Measurements from ENCODE around the gene KIF24. TPM values are rescaled to one million over a fixed set of nuclear protein-coding genes. Genes with fewer than 3 reads are reported as not detected.
"Not testable (repeated sequence)": the region's sequence is repeated elsewhere in the genome, so short reads cannot be mapped to it uniquely, and the experiment has no call there.

KIF24 gene
- total RNA-seq, 1 experiment from 2014 or later = 2.5 TPM

DNA sequence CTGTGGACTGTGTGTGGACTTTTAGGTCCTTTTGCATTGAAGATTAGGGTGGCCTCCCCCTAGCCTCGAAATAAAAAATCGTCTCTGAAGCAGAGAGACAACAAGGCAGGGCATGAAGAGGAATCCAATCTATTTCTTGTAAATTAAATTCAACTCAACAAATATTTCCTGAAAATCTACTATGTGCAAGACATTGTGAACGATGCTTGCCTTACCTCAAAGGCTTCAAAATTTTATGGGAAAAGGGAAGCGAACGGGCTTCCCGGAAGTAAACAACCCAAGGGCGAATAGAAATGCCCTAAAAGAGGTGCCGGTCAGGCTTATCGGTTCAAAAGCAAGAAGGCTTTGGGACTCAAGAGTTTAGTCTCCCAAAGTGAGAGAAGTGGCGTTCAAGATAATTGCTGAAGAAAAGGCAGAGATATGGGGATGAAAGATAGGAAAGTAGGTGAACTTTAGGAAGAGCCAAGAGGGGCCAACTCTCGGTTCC, 525 bp downstream of the KIF24 start:
- no peak for DNase-seq (ENCODE audit: extremely low read depth, low read depth)

DNA sequence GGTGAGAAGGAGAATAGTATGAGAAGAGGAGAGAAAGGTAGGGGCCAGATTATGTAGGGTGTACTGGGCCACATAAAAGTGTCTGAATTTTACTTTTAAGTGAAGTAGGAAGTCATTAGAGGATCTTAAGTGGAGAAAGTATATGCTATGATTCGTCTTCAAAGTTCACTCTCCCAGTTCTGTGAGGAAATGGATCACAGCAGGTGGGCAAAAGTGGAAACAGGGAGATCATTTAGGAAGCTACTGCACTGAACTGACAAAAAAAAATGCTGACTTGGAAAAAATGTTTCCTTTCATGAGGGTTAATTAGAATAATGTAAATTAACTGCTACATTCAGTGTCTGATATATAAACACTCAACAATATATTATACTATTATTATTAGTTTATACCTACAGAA, 2.4 kb downstream of the KIF24 start:
- DNase-seq (ENCODE audit: extremely low read depth, low read depth) = no peak

DNA sequence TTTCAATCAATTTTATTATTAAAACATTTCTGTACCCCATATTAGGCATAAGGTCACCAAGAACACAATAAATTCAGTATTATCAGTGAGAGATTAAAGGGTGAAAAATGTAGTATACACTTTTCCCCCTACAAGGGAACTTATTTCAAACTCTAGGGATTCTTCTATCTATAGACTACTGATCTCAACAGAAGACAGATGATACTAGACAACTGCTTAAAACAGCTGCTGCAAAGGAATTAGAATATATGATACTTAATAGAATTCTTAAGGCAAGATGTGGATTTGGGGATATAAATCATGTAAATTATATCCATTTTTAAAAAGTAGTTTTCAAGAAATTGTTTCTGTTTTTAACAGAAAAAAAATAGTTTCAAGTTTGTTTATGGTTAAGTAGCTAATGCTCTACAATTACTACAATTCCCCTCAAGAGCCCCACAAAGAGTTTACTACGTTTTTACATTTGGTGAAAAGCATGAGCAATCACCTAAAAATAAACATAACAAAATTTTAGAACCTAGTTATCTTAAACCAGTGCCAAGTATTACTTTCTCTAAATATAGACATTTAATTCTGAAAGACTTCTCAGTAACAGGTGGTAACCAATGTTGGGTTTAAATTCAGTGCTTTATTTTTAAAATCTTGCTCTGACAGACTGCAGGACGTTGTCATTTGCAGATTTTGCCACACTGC, 6.0 kb downstream of the KIF24 start:
- DNase-seq (ENCODE audit: extremely low read depth, low read depth) = no peak

DNA sequence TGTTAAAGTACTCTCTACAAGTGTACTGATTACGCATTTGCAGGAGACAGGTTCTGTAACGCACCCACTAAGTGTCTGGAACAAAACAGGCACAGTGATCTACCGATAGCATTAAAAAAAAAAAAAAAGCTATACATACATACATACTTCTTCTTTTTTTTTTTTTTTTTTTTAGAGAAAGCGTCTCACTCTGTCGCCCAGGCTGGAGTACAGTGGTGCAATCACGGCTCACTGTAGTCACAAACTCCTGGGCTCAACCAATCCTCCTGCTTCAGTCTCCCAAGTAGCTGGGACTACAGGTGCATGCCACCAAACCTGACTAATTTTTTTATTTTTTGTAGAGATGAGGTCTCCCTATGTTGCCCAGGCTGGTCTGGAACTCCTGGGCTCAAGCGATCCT, 7.6 kb downstream of the KIF24 start:
- DNase-seq (ENCODE audit: extremely low read depth, low read depth) = no peak

DNA sequence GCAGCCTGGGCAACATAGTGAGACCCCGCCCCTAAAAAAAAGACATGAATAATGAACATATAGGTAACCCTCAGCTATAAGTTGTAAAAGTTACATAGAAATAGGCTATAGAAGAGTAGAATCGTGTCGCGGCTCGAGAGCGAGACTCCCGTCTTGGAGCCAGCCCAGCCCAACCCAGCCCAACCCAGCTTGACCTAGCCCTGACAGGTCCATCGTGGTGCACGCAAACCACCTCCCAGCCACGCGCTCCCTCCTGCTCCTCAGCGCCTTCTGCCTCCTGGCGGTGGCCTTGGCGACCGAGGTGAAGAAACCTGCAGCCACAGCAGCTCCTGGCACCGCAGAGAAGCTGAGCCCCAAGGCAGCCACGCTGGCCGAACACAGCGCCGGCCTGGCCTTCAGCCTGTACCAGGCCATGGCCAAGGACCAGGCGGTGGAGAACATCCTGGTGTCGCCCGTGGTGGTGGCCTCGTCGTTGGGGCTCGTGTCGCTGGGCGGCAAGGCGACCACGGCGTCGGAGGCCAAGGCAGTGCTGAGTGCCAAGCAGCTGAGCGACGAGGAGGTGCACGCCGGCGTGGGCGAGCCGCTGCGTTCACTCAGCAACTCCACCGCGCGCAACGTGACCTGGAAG, 10.8 kb downstream of the KIF24 start:
- no peak for DNase-seq (ENCODE audit: extremely low read depth, low read depth)

DNA sequence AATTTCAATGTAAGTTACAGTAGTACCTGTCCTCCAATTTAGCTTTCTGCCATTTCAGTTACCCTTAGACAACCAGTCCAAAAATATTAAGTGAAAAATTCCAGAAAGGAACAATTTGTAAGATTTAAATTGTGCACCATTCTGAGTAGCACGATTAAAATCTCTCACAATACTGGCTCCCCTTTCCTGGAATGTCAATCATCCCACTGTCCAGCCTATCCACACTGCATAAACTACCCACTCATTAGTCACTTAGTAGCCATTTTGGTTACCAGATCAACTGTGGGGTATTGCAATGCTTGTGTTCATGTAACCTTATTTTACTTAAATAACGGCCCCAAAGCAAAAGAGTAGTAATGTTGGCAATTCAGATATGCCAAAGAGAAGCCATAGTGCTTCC, 11.6 kb downstream of the KIF24 start:
- DNase-seq (ENCODE audit: extremely low read depth, low read depth) = no peak

DNA sequence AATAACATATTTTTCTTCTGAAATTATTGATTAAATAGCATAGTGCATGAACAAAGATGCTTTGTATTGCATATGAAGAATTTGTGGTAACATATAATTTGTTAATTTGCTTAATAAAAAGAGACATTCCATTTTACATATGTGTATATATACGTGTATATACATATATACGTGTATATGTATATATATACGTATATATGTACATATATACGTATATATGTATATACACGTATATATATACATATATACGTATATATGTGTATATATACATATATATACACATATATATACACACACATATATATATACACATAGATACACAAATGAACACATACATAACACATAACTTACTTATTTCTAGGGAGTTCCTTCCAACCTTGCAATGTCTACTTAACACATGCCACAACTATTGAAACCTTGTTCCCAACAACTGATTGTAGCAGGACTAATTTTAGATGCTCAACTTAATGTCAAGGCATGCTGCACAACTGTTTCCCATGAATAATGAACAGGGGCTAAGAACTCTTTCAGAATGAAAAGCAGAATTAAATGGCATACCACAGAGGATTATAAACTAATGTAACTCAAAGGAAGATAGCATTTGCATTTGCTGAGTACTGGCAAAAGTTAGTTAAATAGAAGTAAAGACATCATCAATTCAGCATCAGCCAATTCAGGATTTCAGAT, 17.4 kb downstream of the KIF24 start:
- no peak for DNase-seq (ENCODE audit: extremely low read depth, low read depth)

DNA sequence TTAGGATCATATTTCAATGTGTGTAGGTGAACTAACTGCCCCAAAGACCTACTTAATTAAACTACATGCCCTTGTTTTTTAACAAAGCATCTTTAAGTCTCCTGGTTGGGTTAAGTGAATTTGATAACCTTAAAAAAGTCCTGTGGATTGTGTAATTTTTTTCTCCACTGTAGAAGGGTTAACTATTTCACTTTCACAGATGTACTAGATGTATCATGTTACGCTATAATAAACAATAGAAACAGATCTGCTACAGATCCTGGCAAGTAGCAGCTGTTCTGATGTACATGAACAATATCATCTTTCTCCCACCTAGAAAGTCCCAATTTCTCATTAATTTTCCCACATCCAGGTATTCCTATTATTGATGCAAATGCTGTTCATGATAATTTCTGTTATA, 18.9 kb downstream of the KIF24 start:
- DNase-seq (ENCODE audit: extremely low read depth, low read depth) = no peak

DNA sequence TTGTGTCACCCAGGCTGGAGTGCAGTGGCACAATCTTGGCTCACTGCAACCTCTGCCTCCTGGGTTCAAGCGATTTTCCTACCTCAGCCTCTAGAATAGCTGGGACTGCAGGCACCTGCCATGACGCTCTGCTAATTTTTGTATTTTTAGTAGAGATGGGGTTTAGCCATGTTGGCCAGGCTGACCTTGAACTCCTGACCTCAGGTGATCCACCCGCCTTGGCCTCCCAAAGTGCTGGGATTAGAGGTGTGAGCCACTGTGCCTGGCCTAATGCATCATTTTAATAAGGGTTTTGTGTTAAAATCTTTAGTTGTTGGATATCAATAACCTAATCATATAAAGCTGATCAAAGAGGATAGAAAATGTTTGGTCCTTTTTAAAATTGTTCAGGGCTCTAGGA, 20.8 kb downstream of the KIF24 start:
- DNase-seq (ENCODE audit: extremely low read depth, low read depth) = not testable (repeated sequence)

DNA sequence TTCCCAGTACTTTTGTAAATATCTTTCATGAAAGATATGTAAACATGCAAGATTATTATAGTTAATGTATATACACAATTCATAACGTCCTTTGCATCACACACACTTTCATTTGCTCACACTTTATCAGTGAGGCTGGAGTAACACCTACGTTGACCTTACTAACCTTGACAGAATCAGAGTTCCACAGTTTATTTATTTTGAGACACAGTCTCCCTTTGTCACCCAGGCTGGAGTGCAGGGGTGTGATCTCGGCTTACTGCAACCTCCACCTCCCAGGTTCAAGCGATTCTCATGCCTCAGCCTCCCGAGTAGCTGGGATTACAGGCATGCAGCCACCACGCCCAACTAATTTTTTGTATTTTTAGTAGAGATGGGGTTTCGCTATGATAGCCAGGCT, 28.0 kb downstream of the KIF24 start:
- DNase-seq (ENCODE audit: extremely low read depth, low read depth) = not testable (repeated sequence)

DNA sequence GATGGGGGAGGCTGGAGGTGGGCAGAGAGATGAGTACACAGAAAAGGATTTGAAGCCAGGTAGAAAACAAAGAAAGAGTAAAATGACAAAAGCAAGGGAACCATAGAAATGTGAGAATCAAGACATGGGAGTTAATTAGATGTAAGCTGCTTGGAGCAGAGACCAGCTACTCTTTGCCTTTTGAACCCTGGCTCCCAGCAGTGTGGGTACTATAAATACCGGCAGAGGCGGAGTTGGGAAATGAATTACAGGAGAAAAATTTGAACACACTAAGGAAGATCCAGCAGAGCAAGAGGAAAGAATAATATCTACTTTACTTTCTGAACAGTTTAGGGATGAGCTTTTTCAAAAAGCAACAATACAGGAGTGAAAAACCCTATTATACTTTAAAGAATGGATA, 36.5 kb downstream of the KIF24 start:
- DNase-seq (ENCODE audit: extremely low read depth, low read depth) = no peak

DNA sequence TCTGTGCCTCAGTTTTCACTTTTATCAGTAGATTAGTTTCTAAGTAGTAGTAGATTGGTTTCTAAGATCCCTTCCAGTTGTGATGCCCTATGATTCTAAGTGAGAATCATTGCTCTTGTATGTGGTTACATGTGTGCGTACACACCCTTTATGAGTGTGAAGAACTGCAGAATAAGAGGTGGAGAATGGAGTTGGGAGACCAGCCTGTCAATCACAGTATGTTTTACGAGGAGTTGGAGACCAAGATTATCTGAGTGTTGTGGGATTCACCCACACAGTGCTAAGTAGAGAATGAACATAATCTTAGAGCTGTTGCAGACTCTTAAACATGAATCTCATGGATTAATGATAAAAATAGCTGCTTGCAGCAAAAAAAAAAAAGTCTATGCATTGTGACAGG, 37.6 kb downstream of the KIF24 start:
- no peak for DNase-seq (ENCODE audit: extremely low read depth, low read depth)

DNA sequence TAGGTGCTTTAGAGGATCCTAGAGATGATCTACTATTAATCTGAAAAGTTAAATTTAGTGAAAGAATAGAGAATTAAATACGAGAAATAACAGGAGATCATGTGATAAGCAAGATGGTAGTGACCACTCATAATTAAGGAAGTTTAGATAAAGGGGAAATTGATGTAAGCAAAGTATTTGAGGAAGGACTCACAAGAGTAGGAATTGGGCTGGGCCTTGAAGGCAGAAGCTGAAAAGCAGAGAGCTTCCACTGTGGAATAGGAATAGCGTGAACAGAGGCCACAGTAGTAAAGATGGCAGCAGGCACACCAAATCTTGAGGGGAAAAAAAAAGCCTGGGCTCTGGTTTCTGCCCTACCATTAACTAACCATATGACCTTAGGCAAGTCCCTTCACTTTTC, 38.0 kb downstream of the KIF24 start:
- DNase-seq (ENCODE audit: extremely low read depth, low read depth) = no peak

DNA sequence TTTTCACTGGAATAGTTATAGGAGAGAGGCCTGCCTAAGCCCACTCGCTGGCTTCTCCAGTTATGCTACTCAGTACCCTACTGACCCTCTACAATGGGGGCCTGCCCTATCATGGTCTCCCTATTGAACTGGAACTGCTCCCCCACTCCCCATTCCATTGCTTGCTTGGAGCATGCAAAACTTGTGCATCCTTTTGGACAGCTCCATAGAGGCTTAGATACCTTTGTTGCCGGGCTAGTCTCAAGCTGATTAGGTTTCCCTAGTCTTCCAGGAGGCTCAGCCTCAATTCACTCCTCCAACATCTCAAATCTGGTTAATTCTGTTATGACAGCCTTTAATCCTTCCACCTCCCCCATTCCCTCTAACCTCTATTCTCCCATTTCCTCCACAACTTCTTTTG, 39.9 kb downstream of the KIF24 start:
- DNase-seq (ENCODE audit: extremely low read depth, low read depth) = no peak

DNA sequence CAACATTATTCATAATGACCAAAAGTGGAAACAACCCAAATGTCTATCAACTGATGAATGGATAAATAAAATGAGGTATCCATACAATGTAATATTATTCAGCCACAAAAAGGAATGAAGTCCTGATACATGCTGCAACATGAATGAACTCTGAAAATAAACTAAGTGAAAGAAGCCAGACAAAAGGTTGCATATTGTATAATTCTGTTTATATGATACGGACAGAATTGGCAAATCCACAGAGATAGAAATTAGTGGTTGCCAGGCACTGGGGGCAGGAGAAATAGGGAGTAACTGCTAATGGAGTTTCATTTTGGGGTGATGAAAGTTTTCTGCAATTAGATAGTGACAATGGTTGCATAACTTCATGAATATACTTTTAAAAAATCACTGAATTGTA, 47.0 kb downstream of the KIF24 start:
- DNase-seq (ENCODE audit: extremely low read depth, low read depth) = no peak

DNA sequence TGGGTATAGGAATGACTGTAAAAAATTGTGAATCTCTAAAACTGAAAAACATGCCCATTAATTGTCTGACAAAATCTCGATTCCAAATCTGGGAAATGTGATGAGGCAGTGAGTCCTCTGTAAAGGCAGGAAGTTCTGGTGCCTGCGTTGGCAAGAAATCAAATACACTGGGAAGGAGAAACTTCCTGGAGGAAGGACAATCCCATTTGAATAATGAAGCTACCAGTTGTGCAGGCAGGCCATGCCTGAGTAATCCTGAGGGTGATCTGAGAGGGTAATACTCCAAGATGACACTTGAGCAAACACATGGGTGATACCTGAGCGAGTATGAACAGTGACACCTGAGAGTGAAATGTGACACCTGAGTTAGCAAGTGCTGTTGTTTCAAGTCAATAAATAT, 49.7 kb downstream of the KIF24 start:
- no peak for DNase-seq (ENCODE audit: extremely low read depth, low read depth)

Small RNA genes within 50 kb of the gene (small RNA-seq; reads per million reads assigned to genes)
- 0.06 to 1.4 reads per million in 2 experiments for gene RNU2-50P

Other genes starting within 250 kb of the KIF24 start
- gene DCAF12, start 202.6 kb downstream of the KIF24 start, total RNA-seq (2014; rRNA removed; shearing (Covaris generic)) = 27.3 and 28.7 TPM in 2 replicates
- gene UBAP1, start 150.2 kb downstream of the KIF24 start, total RNA-seq (2014; rRNA removed; shearing (Covaris generic)) = 18.3 and 20.7 TPM in 2 replicates
- gene NUDT2, start 301 bp upstream of the KIF24 start, total RNA-seq (2014; rRNA removed; shearing (Covaris generic)) = 15.6 and 16.2 TPM in 2 replicates
- gene MYORG, start 47.6 kb upstream of the KIF24 start, total RNA-seq (2014; rRNA removed; shearing (Covaris generic)) = 0.61 and 0.79 TPM in 2 replicates
- gene FAM219A, start 129.3 kb upstream of the KIF24 start, total RNA-seq (2014; rRNA removed; shearing (Covaris generic)) = 7.7 and 9.3 TPM in 2 replicates
- 0.25 TPM in 1 of 2 replicates, not detected in the other for gene DNAI1, start 129.5 kb upstream of the KIF24 start, total RNA-seq (2014; rRNA removed; shearing (Covaris generic))
- not detected in 2 replicates for gene ENHO, start 193.7 kb upstream of the KIF24 start, total RNA-seq (2014; rRNA removed; shearing (Covaris generic))